Heart left ventricle (tissue), 13 donors: ENCODE results near the gene IL1RAPL1.

Source experiments
- POLR2A ChIP-seq, 2 donors: fragments of 450-650 bp; IDR thresholded peaks; one replicate each; pipeline ENCODE4 v1.6.1; 2017; ENCODE audit warnings: antibody characterized with exemption in 2 of 2, mild to moderate bottlenecking in 2 of 2, moderate library complexity in 2 of 2
- TF ChIP-seq, protein P1 (sequence below), 12 donors: fragments of 200-600 bp; sonication (generic) in 4 of 12; IDR thresholded peaks; one replicate each; pipeline versions ENCODE4 v1.5.0 to v1.8.0; 2018 to 2022; ENCODE audit warnings: antibody characterized with exemption in 12 of 12, mild to moderate bottlenecking in 5 of 12
- donor health status: ischemic (EF 13 %, LVEDD 7.1; RV severe dilation, severe dysfunction).
- donor health status: DM: no; HTN: yes; CAD: no.
- donor health status: DM: no; HTN: no; CAD: no.
- donor health status: ischemic (EF 25% LVEDD 6.9; RV normal size, moderate dysfunction).
- donor health status: ischemic (EF 25% LVEDD 5.7; RV mildly dilated, moderate dysfunction).
- donor health status: ischemic (EF 35%, LVEDD 5.7; RV mildly dilated, moderate dysfunction).
- donor health status: nonischemic (EF 11% LVEDD 7.7; RV severe dilation, severe dysfunction).
- donor health status: DM: yes; HTN: yes; CAD: no.
- donor health status: PGD.
- donor health status: ischemic (EF 29% LVEDD 5.4; RV normal size, mild dysfunction).
- donor health status: nonischemic (EF 23%, LVEDD 6.1; RV moderate dilation, normal function).

DNA sequence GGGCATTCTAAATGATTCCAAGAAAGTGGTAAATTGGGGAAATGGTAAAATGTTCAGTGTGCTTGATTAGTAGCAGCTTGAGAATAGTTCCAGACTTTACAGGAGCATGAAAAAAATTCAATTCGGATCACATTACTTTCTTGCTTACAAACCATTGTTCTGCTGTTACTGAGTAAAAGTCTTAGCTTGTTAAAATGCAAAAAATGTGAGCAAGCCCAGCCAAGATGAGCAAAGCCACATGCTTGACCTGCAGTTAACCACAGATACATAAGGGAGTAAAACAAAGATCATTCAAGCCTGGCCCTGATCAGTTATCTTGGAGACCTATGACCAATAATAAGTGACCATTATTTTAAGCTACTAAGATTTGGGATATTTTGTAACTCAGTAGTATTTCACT, 1065.2 kb downstream of the IL1RAPL1 start:
- TF ChIP-seq POLR2A (IDR thresholded peaks at IDR 0.05): no peak
- TF ChIP-seq, protein P1, sequence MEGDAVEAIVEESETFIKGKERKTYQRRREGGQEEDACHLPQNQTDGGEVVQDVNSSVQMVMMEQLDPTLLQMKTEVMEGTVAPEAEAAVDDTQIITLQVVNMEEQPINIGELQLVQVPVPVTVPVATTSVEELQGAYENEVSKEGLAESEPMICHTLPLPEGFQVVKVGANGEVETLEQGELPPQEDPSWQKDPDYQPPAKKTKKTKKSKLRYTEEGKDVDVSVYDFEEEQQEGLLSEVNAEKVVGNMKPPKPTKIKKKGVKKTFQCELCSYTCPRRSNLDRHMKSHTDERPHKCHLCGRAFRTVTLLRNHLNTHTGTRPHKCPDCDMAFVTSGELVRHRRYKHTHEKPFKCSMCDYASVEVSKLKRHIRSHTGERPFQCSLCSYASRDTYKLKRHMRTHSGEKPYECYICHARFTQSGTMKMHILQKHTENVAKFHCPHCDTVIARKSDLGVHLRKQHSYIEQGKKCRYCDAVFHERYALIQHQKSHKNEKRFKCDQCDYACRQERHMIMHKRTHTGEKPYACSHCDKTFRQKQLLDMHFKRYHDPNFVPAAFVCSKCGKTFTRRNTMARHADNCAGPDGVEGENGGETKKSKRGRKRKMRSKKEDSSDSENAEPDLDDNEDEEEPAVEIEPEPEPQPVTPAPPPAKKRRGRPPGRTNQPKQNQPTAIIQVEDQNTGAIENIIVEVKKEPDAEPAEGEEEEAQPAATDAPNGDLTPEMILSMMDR (IDR thresholded peaks at IDR 0.05): no peak
